SK-N-SH (cell line): Measurements from ENCODE around the gene TNFAIP8L1. TPM values are rescaled to one million over a fixed set of nuclear protein-coding genes. Genes with fewer than 3 reads are reported as not detected.

Experiments
- CTCF ChIA-PET: fragments of 300-600, 350-600 bp; formaldehyde crosslinking; extraction: SDS; loops from one replicate; lab custom pipeline; 2021; lab: Yijun Ruan, JAX
- POLR2A ChIA-PET: fragments of 350-600 bp; sonication (Branson Sonifier 250); formaldehyde crosslinking; extraction: SDS; loops from one replicate; lab custom pipeline; 2020; ENCODE audit warnings: antibody characterized with exemption, inconsistent platforms; lab: Yijun Ruan, JAX
- DNase-seq: peaks from one replicate; pipeline ENCODE4 v3.0.0; 2012
- H2AFZ ChIP-seq: fragments of 200-600 bp; sonication (generic); 2 replicates; pipeline ENCODE4 v1.8.1; 2016; ENCODE audit warnings: antibody characterized with exemption, mild to moderate bottlenecking, low read depth
- H3F3A ChIP-seq: fragments of 200-600 bp; sonication (generic); replicated peaks from 2 replicates; pipeline ENCODE3; 2016; ENCODE audit warnings: antibody characterized with exemption, mild to moderate bottlenecking; ENCODE audit not compliant: insufficient read depth
- H3K27ac ChIP-seq, 2 experiments: fragments of 200-500 bp in 1 of 2; fragments of 200-600 bp in 1 of 2; sonication (Bioruptor generic) in 1 of 2; sonication (generic), shearing (Covaris generic) in 1 of 2; 2 replicates each; pipeline versions ENCODE4 v1.5.1 to v1.6.1; 2014 to 2016; ENCODE audit warnings: low read depth in 2 of 2, inconsistent platforms in 1 of 2, low read length in 1 of 2, mild to moderate bottlenecking in 1 of 2, mixed read lengths in 1 of 2
- H3K27me3 ChIP-seq: fragments of 200-600 bp; sonication (generic), shearing (Covaris generic); 2 replicates; pipeline ENCODE4 v1.6.1; 2016; ENCODE audit warnings: mixed run types; ENCODE audit not compliant: insufficient read depth
- H3K36me3 ChIP-seq, 2 experiments: fragments of 200-500 bp in 1 of 2; fragments of 200-600 bp in 1 of 2; sonication (Bioruptor generic) in 1 of 2; sonication (generic) in 1 of 2; replicated peaks in 1 of 2; 2 replicates each; pipeline versions ENCODE3 to v1.5.1; 2014 to 2016; ENCODE audit warnings: low read length in 1 of 2, mild to moderate bottlenecking in 1 of 2; ENCODE audit not compliant: insufficient read depth in 2 of 2, control insufficient read depth in 1 of 2
- H3K4me1 ChIP-seq, 2 experiments: fragments of 200-500 bp in 1 of 2; fragments of 200-600 bp in 1 of 2; sonication (Bioruptor generic) in 1 of 2; sonication (generic), shearing (Covaris generic) in 1 of 2; 2 replicates each; pipeline versions ENCODE4 v1.5.1 to v1.6.1; 2014 to 2016; ENCODE audit warnings: low read depth in 1 of 2, low read length in 1 of 2, mixed run types in 1 of 2; ENCODE audit not compliant: insufficient read depth in 2 of 2, control insufficient read depth in 1 of 2
- H3K4me2 ChIP-seq: fragments of 200-600 bp; sonication (generic), shearing (Covaris generic); 2 replicates; pipeline ENCODE4 v1.6.1; 2017; ENCODE audit warnings: mixed run types
- H3K4me3 ChIP-seq, 2 experiments: fragments of 200-500 bp in 1 of 2; fragments of 200-600 bp in 1 of 2; sonication (Bioruptor generic) in 1 of 2; sonication (generic), shearing (Covaris generic) in 1 of 2; 2 replicates each; pipeline versions ENCODE4 v1.5.1 to v1.8.1; 2014 to 2016; ENCODE audit warnings: low read depth in 2 of 2, inconsistent platforms in 1 of 2, low read length in 1 of 2, mild to moderate bottlenecking in 1 of 2, mixed read lengths in 1 of 2, moderate library complexity in 1 of 2
- H3K79me2 ChIP-seq: fragments of 200-600 bp; sonication (generic); 2 replicates; pipeline ENCODE4 v1.8.1; 2017; ENCODE audit warnings: mild to moderate bottlenecking; ENCODE audit not compliant: insufficient read depth
- H3K9ac ChIP-seq: fragments of 200-600 bp; sonication (generic); 2 replicates; pipeline ENCODE4 v1.6.1; 2017; ENCODE audit warnings: mixed run types
- H3K9me2 ChIP-seq: fragments of 200-600 bp; sonication (generic); 2 replicates; pipeline ENCODE4 v1.6.1; 2017; ENCODE audit warnings: mixed run types
- H3K9me3 ChIP-seq: fragments of 200-600 bp; sonication (generic); 2 replicates; pipeline ENCODE4 v1.6.1; 2017; ENCODE audit warnings: mixed run types, mild to moderate bottlenecking, moderate library complexity
- H4K20me1 ChIP-seq: fragments of 200-600 bp; sonication (generic); 2 replicates; pipeline ENCODE4 v1.6.1; 2017; ENCODE audit warnings: mild to moderate bottlenecking, mixed run types; ENCODE audit not compliant: insufficient read depth
- CHD2 ChIP-seq: fragments of 150-350 bp; IDR thresholded peaks from 2 replicates; pipeline ENCODE4 v1.6.1; 2018; ENCODE audit warnings: low read length; ENCODE audit not compliant: partially characterized antibody
- ELF1 ChIP-seq: IDR thresholded peaks from 2 replicates; pipeline ENCODE4 v1.4.0; 2012
- EZH2phosphoT487 ChIP-seq: fragments of 200-600 bp; sonication (generic); IDR thresholded peaks from 2 replicates; pipeline ENCODE4 v1.6.1; 2017; ENCODE audit warnings: low read depth, mixed run types, mild to moderate bottlenecking, antibody characterized with exemption, moderate library complexity, borderline replicate concordance
- FOXJ3 ChIP-seq: sonication (generic); formaldehyde crosslinking; IDR thresholded peaks from 2 replicates; pipeline ENCODE4 v1.5.1; 2020; ENCODE audit warnings: mild to moderate bottlenecking, missing genetic modification reagents
- GABPA ChIP-seq: IDR thresholded peaks from 2 replicates; pipeline ENCODE4 v1.4.0; 2012; ENCODE audit warnings: low read depth, mild to moderate bottlenecking
- GATA2 ChIP-seq: sonication (generic); formaldehyde crosslinking; IDR thresholded peaks from 2 replicates; pipeline ENCODE4 v1.5.0; 2020; ENCODE audit warnings: mild to moderate bottlenecking, missing genetic modification reagents
- JUND ChIP-seq: IDR thresholded peaks from 2 replicates; pipeline ENCODE4 v1.4.0; 2012
- MEF2A ChIP-seq: IDR thresholded peaks from 2 replicates; pipeline ENCODE4 v1.4.0; 2012; ENCODE audit warnings: low read depth, borderline replicate concordance
- NRF1 ChIP-seq: IDR thresholded peaks from 2 replicates; pipeline ENCODE4 v1.6.1; 2012; ENCODE audit warnings: low read depth, mild to moderate bottlenecking, low read length
- PBX3 ChIP-seq: IDR thresholded peaks from 2 replicates; pipeline ENCODE4; 2012
- POLR2AphosphoS5 ChIP-seq: IDR thresholded peaks from 2 replicates; pipeline ENCODE4 v1.6.1; 2012; ENCODE audit warnings: low read depth, low read length
- RCOR1 ChIP-seq: fragments of 150-350 bp; IDR thresholded peaks from 2 replicates; pipeline ENCODE4 v1.6.1; 2017; ENCODE audit warnings: antibody characterized with exemption, low read length
- RFX5 ChIP-seq: IDR thresholded peaks from 2 replicates; pipeline ENCODE4 v1.6.1; 2012; ENCODE audit warnings: mild to moderate bottlenecking, improper control_type of control experiment, low read length
- SIN3A ChIP-seq: IDR thresholded peaks from 2 replicates; pipeline ENCODE4 v1.6.1; 2012; ENCODE audit warnings: low read depth, mild to moderate bottlenecking, low read length, moderate library complexity, borderline replicate concordance
- SMC3 ChIP-seq: IDR thresholded peaks from 2 replicates; pipeline ENCODE4 v1.6.1; 2012; ENCODE audit warnings: low read depth, low read length, improper control_type of control experiment
- TAF1 ChIP-seq: IDR thresholded peaks from 2 replicates; pipeline ENCODE4 v1.6.1; 2012; ENCODE audit warnings: low read depth, mild to moderate bottlenecking, low read length, moderate library complexity, borderline replicate concordance
- TCF12 ChIP-seq: IDR thresholded peaks from 2 replicates; pipeline ENCODE4 v1.4.0; 2012
- ZBTB33 ChIP-seq: IDR thresholded peaks from 2 replicates; pipeline ENCODE4 v1.4.0; 2012; ENCODE audit warnings: low read depth, borderline replicate concordance
- WGBS: methylation state at CpG from one replicate; pipeline ENCODE4 v1.1.6; 2017; ENCODE audit warnings: low lambda C conversion rate; 5-methylcytosine and 5-hydroxymethylcytosine counted together
- polyA plus RNA-seq, 3 experiments: library from polyadenylated mRNA; depleted of rRNA; stranded (reverse); fragments of >200 nt; gene quantifications; 2 replicates each; pipeline ENCODE4 v1.2.3, GENCODE V29; 2012
- TF ChIP-seq, protein P1 (sequence below): fragments of 150-350 bp; IDR thresholded peaks from 2 replicates; pipeline ENCODE4 v1.6.1; 2017; ENCODE audit warnings: antibody characterized with exemption, low read length, low read depth, borderline replicate concordance

Gene TNFAIP8L1
- polyA plus RNA-seq, 1 of the 3 experiments (the other 2 are of a cell fraction), result 6.4 TPM

GRCh38 chr19:4597278-4597974 is 41.9 kb upstream of the TNFAIP8L1 start:
- no peak overlapping the region for H3K27ac ChIP-seq
- peak overlapping the region; percentile 46; the same call in 1 of the 2 replicates for H2AFZ ChIP-seq
- H3K27me3 ChIP-seq, result peaks cover 25% of the 10 kb centered on the region; the same call in 1 of the 2 replicates
- H3K9me2 ChIP-seq, result no peaks in the 10 kb centered on the region
- CTCF ChIA-PET, result interaction anchor here (0.9 to 9.9 kb wide), 8 partner anchors 8 to 40 kb away, joined by 3 to 93 read pairs (median 5); no protein-coding TSS in a partner anchor
- H3K4me2 ChIP-seq, result peak overlapping the region; percentile 77
- H3K9me3 ChIP-seq, result no peaks in the 10 kb centered on the region
- H3K4me3 ChIP-seq, result peak overlapping the region; percentile 20 to 26; a peak in 2 of 4 replicates
- H3F3A ChIP-seq, result peaks cover 3% of the 10 kb centered on the region
- peaks cover 0 to 3% of the 10 kb centered on the region in 2 experiments; a peak in 1 of 4 replicates for H3K4me1 ChIP-seq
- POLR2A ChIA-PET, result interaction anchor here (1.3 kb wide), 1 partner anchor 10 kb away, joined by 3 read pairs; no protein-coding TSS in a partner anchor
- no peaks in the 10 kb centered on the region for H4K20me1 ChIP-seq
- no peak for DNase-seq
- TF ChIP-seq FOXJ3 (CRISPR knock-in tag) (no peak), JUND (no peak), SIN3A (no peak), CHD2 (no peak), MEF2A (no peak), POLR2AphosphoS5 (no peak), NRF1 (no peak), TAF1 (no peak), PBX3 (no peak)
- TF ChIP-seq, protein P1, sequence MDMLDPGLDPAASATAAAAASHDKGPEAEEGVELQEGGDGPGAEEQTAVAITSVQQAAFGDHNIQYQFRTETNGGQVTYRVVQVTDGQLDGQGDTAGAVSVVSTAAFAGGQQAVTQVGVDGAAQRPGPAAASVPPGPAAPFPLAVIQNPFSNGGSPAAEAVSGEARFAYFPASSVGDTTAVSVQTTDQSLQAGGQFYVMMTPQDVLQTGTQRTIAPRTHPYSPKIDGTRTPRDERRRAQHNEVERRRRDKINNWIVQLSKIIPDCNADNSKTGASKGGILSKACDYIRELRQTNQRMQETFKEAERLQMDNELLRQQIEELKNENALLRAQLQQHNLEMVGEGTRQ, result no peak
- TF ChIP-seq, all 33 proteins: peak for 0
- H3K36me3 ChIP-seq, result no peaks in the 10 kb centered on the region
- WGBS, result 8% methylated on average over 17 of the region's 27 CpGs
- H3K9ac ChIP-seq, result no peak overlapping the region
- no peaks in the 10 kb centered on the region for H3K79me2 ChIP-seq

DNA sequence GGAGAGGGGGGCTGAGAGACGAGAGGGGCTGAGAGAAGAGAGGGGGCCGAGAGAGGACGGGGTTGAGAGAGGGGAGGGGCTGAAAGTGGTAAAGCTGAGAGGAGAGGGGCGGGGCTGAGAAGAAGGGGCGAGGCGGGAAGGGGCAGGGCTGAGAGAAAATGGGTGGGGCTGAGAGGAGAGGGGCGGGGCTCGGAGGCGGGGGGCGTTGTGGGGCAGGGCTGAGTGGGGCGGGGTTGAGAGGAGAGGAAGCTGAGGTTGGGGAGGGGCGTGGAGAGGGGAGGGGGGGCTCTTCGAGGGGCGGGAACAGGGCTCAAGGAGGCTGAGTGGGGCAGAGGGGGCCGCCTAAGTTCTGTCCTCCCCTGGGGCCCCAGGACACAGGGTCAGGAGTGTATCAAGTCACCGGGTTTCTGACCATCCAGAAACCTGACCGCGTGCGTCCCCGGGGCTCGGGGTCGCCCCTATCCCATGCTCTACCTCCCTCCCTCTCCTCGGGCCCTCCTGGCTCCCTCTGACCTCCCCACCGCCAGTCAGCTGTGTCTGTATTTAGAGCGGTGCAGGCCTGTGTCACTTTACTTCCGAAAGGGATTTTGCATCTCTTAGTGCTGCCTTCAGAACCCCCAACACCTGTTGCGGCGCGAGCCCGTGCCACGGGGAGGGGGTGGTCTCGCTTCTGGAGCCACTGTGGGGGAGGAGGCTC is 41.2 kb upstream of the TNFAIP8L1 start:
- WGBS, result 4% methylated on average over 23 of the region's 32 CpGs
- H3K27me3 ChIP-seq, result peaks cover 25% of the 10 kb centered on the region; the same call in 1 of the 2 replicates
- 0 out of 2 replicates have a peak overlapping the region, but pooled peaks have one; percentile 56 for H2AFZ ChIP-seq
- H3K4me3 ChIP-seq, result peak overlapping the region; percentile 18 to 26; a peak in 2 of 4 replicates
- ChIA-PET POLR2A (no interaction called here), CTCF (interaction anchor here (0.9 to 9.9 kb wide), 8 partner anchors 8 to 39 kb away, joined by 3 to 93 read pairs (median 5); no protein-coding TSS in a partner anchor)
- peaks cover 0 to 3% of the 10 kb centered on the region in 2 experiments; a peak in 1 of 4 replicates for H3K4me1 ChIP-seq
- H3K9ac ChIP-seq, result no peak overlapping the region
- H3K79me2 ChIP-seq, result no peaks in the 10 kb centered on the region
- peak overlapping the region; percentile 52; the same call in 1 of the 2 replicates for H3K4me2 ChIP-seq
- TF ChIP-seq ELF1, result no peak
- TF ChIP-seq MEF2A, result no peak
- no peak for TF ChIP-seq EZH2phosphoT487
- TF ChIP-seq TCF12, result no peak
- no peak for TF ChIP-seq GABPA
- no peak for TF ChIP-seq RCOR1
- TF ChIP-seq NRF1, result no peak
- TF ChIP-seq ZBTB33, result no peak
- no peak for TF ChIP-seq GATA2 (CRISPR knock-in tag)
- no peak for TF ChIP-seq RFX5
- TF ChIP-seq SMC3, result no peak
- H3K27ac ChIP-seq, result no peak overlapping the region
- no peaks in the 10 kb centered on the region for H3K9me2 ChIP-seq
- no peaks in the 10 kb centered on the region for H3K9me3 ChIP-seq
- H3K36me3 ChIP-seq, result no peaks in the 10 kb centered on the region
- H4K20me1 ChIP-seq, result no peaks in the 10 kb centered on the region
- H3F3A ChIP-seq, result peaks cover 3% of the 10 kb centered on the region
- DNase-seq, result peak; percentile 86
